B cell (primary cell): ENCODE measurements around the gene CHAF1B. TPM values are rescaled to one million over a fixed set of nuclear protein-coding genes. Genes with fewer than 3 reads are reported as not detected.

Experiments
- ATAC-seq: fragments of 200-7000 bp; cut with Tn5 transposase; one replicate; pipeline ENCODE4 v1.10.0; 2021; ENCODE audit warnings: low read depth, mild to moderate bottlenecking, moderate number of reproducible peaks, moderate library complexity
- CTCF ChIA-PET: fragments of 350-600 bp; sonication (Branson Sonifier 250); formaldehyde crosslinking; loops from one replicate; lab custom pipeline; 2021; ENCODE audit warnings: antibody characterized with exemption, inconsistent platforms; lab: Charles Lee
- POLR2A ChIA-PET: fragments of 350-600 bp; sonication (Branson Sonifier 250); formaldehyde crosslinking; loops from one replicate; lab custom pipeline; 2021; ENCODE audit warnings: antibody characterized with exemption; lab: Charles Lee
- DNase-seq: peaks from one replicate; pipeline ENCODE4 v3.0.0; 2013
- H2AFZ ChIP-seq: 2 replicates; pipeline ENCODE4 v1.6.1; 2012; ENCODE audit warnings: mild to moderate bottlenecking, low read depth, low read length; ENCODE audit not compliant: insufficient read depth, poor library complexity, severe bottlenecking
- H3K27ac ChIP-seq, 2 donors: 1 replicate in 1 of 2; 2 replicates in 1 of 2; pipeline ENCODE4 v1.5.1; 2012 to 2013; ENCODE audit warnings: low read length in 2 of 2, mild to moderate bottlenecking in 2 of 2, moderate library complexity in 1 of 2
- H3K27me3 ChIP-seq, 4 experiments: fragments of 200-600 bp in 1 of 4; sonication (generic) in 1 of 4; replicated peaks in 1 of 4; 1 replicate in 2 of 4; 2 replicates in 2 of 4; pipeline versions ENCODE4 v1.6.1 to v1.7.0; 2013 to 2016; ENCODE audit warnings: low read length in 3 of 4, mild to moderate bottlenecking in 2 of 4, mixed read lengths in 1 of 4, moderate library complexity in 1 of 4; ENCODE audit not compliant: insufficient read depth in 4 of 4, control insufficient read depth in 3 of 4; ENCODE audit errors: control extremely low read depth in 1 of 4
- H3K36me3 ChIP-seq, 2 experiments: replicated peaks in 1 of 2; 1 replicate in 1 of 2; 2 replicates in 1 of 2; pipeline versions ENCODE4 v1.6.1 to v1.7.1; 2013; ENCODE audit warnings: low read length in 1 of 2; ENCODE audit not compliant: insufficient read depth in 2 of 2, control insufficient read depth in 1 of 2; ENCODE audit errors: control extremely low read depth in 1 of 2, extremely low read depth in 1 of 2
- H3K4me1 ChIP-seq, 2 donors: fragments of 200-600 bp in 1 of 2; sonication (generic) in 1 of 2; 1 replicate in 1 of 2; 2 replicates in 1 of 2; pipeline versions ENCODE4 v1.5.1 to v1.6.1; 2013 to 2017; ENCODE audit warnings: low read length in 2 of 2; ENCODE audit not compliant: control insufficient read depth in 2 of 2, insufficient read depth in 2 of 2
- H3K4me2 ChIP-seq: replicated peaks from 2 replicates; pipeline ENCODE3; 2012; ENCODE audit warnings: mild to moderate bottlenecking, low read depth, low read length; ENCODE audit not compliant: poor library complexity, severe bottlenecking
- H3K4me3 ChIP-seq, 5 experiments: fragments of 200-600 bp in 1 of 5; sonication (generic) in 1 of 5; 1 replicate in 3 of 5; 2 replicates in 2 of 5; pipeline versions ENCODE4 v1.5.1 to v1.7.0; 2011 to 2016; ENCODE audit warnings: low read length in 4 of 5, mild to moderate bottlenecking in 4 of 5, low read depth in 2 of 5, control low read depth in 1 of 5, moderate library complexity in 1 of 5; ENCODE audit not compliant: insufficient read depth in 1 of 5; ENCODE audit errors: control extremely low read depth in 1 of 5, extremely low read depth in 1 of 5
- H3K79me2 ChIP-seq: fragments of 200-600 bp; sonication (generic); one replicate; pipeline ENCODE4 v1.6.0; 2016; ENCODE audit warnings: low read length; ENCODE audit not compliant: control insufficient read depth, insufficient read depth
- H3K9ac ChIP-seq: fragments of 200-600 bp; sonication (generic); 2 replicates; pipeline ENCODE4 v1.6.1; 2017; ENCODE audit warnings: mild to moderate bottlenecking, low read length, moderate library complexity
- H3K9me3 ChIP-seq, 3 donors: one replicate each; pipeline versions ENCODE4 v1.6.1 to v1.7.1; 2013; ENCODE audit warnings: low read length in 2 of 3; ENCODE audit not compliant: control insufficient read depth in 2 of 3, insufficient read depth in 1 of 3; ENCODE audit errors: control extremely low read depth in 1 of 3
- H4K20me1 ChIP-seq: 2 replicates; pipeline ENCODE4 v1.6.0; 2012; ENCODE audit warnings: mild to moderate bottlenecking, low read length; ENCODE audit not compliant: insufficient read depth, control insufficient read depth, poor library complexity, severe bottlenecking
- H3K27ac Mint-ChIP-seq: one replicate; pipeline ENCODE4 v1.8.0; 2021; ENCODE audit warnings: mixed read lengths
- H3K27me3 Mint-ChIP-seq: one replicate; pipeline ENCODE4 v1.8.0; 2021; ENCODE audit warnings: mixed read lengths
- H3K4me1 Mint-ChIP-seq: one replicate; pipeline ENCODE4 v1.8.0; 2021; ENCODE audit warnings: mixed read lengths
- H3K4me3 Mint-ChIP-seq: one replicate; pipeline ENCODE4 v1.8.0; 2021; ENCODE audit warnings: mixed read lengths
- H3K9me3 Mint-ChIP-seq: one replicate; pipeline ENCODE4 v1.8.0; 2022; ENCODE audit warnings: mixed read lengths; ENCODE audit not compliant: insufficient read depth
- EZH2 ChIP-seq: IDR thresholded peaks from 2 replicates; pipeline ENCODE4 v1.6.1; 2012; ENCODE audit warnings: borderline replicate concordance, low read depth, mild to moderate bottlenecking, moderate library complexity, low read length; ENCODE audit not compliant: insufficient read depth, poor library complexity, severe bottlenecking
- WGBS: methylation state at CpG from one replicate; pipeline ENCODE4 v1.1.5; 2013; ENCODE audit warnings: missing lambda C conversion rate; ENCODE audit not compliant: insufficient coverage; 5-methylcytosine and 5-hydroxymethylcytosine counted together
- intact Hi-C: fragments of 100-400 bp; cut with micrococcal nuclease; formaldehyde crosslinking; loops from one replicate; pipeline ENCODE4 v1.10.0; 2022
- polyA plus RNA-seq: library from polyadenylated mRNA; depleted of rRNA; stranded (reverse); fragments of >200 nt; gene quantifications from 2 replicates; pipeline ENCODE4 v1.2.3, GENCODE V29; 2012
- total RNA-seq, 2 donors: library from RNA; stranded (reverse); fragments of 120-200 nt in 1 of 2; gene quantifications; 1 replicate in 1 of 2; 2 replicates in 1 of 2; pipeline versions ENCODE4 v1.2.3 to v1.2.4, GENCODE V29; 2013 to 2022
- TF ChIP-seq, protein P1 (sequence below): fragments of 200-600 bp; IDR thresholded peaks from one replicate; pipeline ENCODE4 v1.8.0; 2022; ENCODE audit warnings: antibody characterized with exemption, mild to moderate bottlenecking

The CHAF1B gene
- total and polyA plus RNA-seq, 2 donors (not counting 1 experiment from before 2014, with no cell fraction given): 1.1 to 1.9 TPM

DNA sequence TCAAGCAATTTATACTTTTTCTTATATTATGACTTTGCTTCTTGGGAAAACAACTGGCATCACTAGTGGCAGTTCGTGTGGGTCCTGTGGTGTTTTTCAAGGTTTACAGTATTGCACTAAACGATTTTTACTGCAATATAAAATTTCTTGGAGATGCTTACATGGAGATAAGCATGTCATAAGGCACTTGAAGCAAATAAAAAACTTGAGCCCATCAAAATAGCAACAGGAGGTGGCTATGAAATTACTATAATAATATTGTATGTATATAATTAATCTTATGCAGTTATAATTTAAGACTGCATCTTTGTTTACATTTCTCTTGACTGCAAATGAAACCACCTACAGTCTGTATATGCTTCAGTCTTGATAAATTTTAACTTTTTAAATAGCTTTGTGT is 29.3 kb upstream of the CHAF1B start:
- Histone ChIP-seq H4K20me1 (peaks cover 53% of the 10 kb centered on the region), H3K4me2 (no peak overlapping the region), H3K27ac (no peak overlapping the region), H3K4me3 (no peak overlapping the region), H3K4me1 (no peaks in the 10 kb centered on the region), H2AFZ (no peak overlapping the region), H3K9ac (no peak overlapping the region), H3K9me3 (no peaks in the 10 kb centered on the region), H3K79me2 (peaks cover 28% of the 10 kb centered on the region), H3K27me3 (no peaks in the 10 kb centered on the region), H3K36me3 (peaks cover 27 to 77% of the 10 kb centered on the region in 2 experiments)
- no peaks in the 10 kb centered on the region for H3K4me1 Mint-ChIP-seq
- no peak overlapping the region for H3K27ac Mint-ChIP-seq
- 100% methylated on average over 1 of the region's 2 CpGs for WGBS
- ChIA-PET POLR2A (interaction anchor here (0.7 kb wide), 1 partner anchor 1468 kb away, joined by 4 read pairs; no protein-coding TSS in a partner anchor), CTCF (interaction anchor here (1.3 kb wide), 1 partner anchor 203 kb away, joined by 3 read pairs; no protein-coding TSS in a partner anchor)
- H3K27me3 Mint-ChIP-seq: no peaks in the 10 kb centered on the region
- H3K4me3 Mint-ChIP-seq: no peak overlapping the region
- TF ChIP-seq, protein P1, sequence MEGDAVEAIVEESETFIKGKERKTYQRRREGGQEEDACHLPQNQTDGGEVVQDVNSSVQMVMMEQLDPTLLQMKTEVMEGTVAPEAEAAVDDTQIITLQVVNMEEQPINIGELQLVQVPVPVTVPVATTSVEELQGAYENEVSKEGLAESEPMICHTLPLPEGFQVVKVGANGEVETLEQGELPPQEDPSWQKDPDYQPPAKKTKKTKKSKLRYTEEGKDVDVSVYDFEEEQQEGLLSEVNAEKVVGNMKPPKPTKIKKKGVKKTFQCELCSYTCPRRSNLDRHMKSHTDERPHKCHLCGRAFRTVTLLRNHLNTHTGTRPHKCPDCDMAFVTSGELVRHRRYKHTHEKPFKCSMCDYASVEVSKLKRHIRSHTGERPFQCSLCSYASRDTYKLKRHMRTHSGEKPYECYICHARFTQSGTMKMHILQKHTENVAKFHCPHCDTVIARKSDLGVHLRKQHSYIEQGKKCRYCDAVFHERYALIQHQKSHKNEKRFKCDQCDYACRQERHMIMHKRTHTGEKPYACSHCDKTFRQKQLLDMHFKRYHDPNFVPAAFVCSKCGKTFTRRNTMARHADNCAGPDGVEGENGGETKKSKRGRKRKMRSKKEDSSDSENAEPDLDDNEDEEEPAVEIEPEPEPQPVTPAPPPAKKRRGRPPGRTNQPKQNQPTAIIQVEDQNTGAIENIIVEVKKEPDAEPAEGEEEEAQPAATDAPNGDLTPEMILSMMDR: no peak
- TF ChIP-seq EZH2: no peak
- no peaks in the 10 kb centered on the region for H3K9me3 Mint-ChIP-seq
- DNase-seq: no peak
- intact Hi-C loops: no loop called here
- no peak for ATAC-seq

DNA sequence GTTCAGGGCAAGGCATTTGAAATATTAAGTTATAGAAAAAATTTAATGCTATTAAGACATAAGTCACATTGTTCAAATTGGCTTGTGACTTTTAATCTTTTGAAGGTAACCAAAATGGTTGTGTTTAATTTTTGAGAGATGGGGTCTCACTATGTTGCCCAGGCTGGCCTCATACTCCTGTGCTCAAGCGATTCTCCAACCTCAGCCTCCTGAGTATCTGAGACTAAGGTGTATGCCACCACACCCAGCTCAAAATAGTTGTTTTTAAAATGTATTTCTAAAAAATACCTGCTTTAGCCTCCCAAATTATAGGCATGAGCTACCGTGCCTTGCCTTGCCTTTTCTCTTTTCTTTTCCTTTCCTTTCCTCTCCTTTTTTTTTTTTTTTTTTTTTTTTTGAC is 26.0 kb upstream of the CHAF1B start:
- peaks cover 28% of the 10 kb centered on the region for H3K79me2 ChIP-seq
- POLR2A ChIA-PET: no interaction called here
- peaks cover 46% of the 10 kb centered on the region for H4K20me1 ChIP-seq
- H3K4me3 Mint-ChIP-seq: no peak overlapping the region
- H3K4me2 ChIP-seq: no peak overlapping the region
- H3K9ac ChIP-seq: no peak overlapping the region
- no peaks in the 10 kb centered on the region for H3K27me3 ChIP-seq
- no peak overlapping the region for H3K27ac Mint-ChIP-seq
- H3K4me1 ChIP-seq: no peaks in the 10 kb centered on the region
- no peak for ATAC-seq
- no peaks in the 10 kb centered on the region for H3K9me3 Mint-ChIP-seq
- DNase-seq: no peak
- H3K27ac ChIP-seq: no peak overlapping the region
- CTCF ChIA-PET: no interaction called here
- TF ChIP-seq, protein P1: no peak
- no peak for TF ChIP-seq EZH2
- H3K27me3 Mint-ChIP-seq: no peaks in the 10 kb centered on the region
- H2AFZ ChIP-seq: no peak overlapping the region
- no peaks in the 10 kb centered on the region for H3K9me3 ChIP-seq
- no CpG with 5 or more reads among the region's 2 CpGs for WGBS
- H3K36me3 ChIP-seq: peaks cover 35 to 85% of the 10 kb centered on the region in 2 experiments
- H3K4me3 ChIP-seq: no peak overlapping the region
- intact Hi-C loops: no loop called here
- H3K4me1 Mint-ChIP-seq: no peaks in the 10 kb centered on the region
